Measurements from ENCODE around the gene BATF. TPM values are rescaled to one million over a fixed set of nuclear protein-coding genes. Genes with fewer than 3 reads are reported as not detected.

BATF gene
- total RNA-seq, 2 donors from 2014 or later: 3.7 to 9.5 TPM

DNA sequence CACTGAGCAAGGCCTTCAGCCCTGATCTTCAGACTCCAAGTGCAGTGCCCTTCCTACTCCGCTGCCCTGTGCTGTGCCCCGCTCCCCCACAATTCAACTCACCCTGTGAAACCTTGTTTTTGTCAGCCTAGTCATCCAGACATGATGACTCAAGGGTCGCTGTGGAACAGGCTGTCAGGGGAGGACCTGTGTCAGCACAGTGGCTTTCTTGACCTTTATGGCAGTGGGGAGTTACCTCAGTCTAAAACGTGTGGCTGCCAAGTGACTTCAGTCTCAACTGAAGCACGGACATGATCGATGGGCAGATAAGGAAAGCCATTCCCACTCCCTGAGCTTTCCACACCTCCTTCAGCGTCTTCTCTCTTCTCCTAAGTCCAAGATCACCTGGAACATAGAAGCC, 39.8 kb downstream of the BATF start:
- ATAC-seq (ENCODE audit: insufficient number of reproducible peaks, low FRiP score, low read depth) (no peak), DNase-seq (ENCODE audit: low spot score) (no peak)
- no peak overlapping the region for H3K27ac ChIP-seq
- H3K27me3 ChIP-seq (replicated peaks; ENCODE audit: insufficient read depth): no peaks in the 10 kb centered on the region
- H3K4me1 ChIP-seq (ENCODE audit: control insufficient read depth in 1 of 2, low read depth in 2 of 2): no peaks in the 10 kb centered on the region
- H3K36me3 ChIP-seq: no peaks in the 10 kb centered on the region
- TF ChIP-seq, protein P1, sequence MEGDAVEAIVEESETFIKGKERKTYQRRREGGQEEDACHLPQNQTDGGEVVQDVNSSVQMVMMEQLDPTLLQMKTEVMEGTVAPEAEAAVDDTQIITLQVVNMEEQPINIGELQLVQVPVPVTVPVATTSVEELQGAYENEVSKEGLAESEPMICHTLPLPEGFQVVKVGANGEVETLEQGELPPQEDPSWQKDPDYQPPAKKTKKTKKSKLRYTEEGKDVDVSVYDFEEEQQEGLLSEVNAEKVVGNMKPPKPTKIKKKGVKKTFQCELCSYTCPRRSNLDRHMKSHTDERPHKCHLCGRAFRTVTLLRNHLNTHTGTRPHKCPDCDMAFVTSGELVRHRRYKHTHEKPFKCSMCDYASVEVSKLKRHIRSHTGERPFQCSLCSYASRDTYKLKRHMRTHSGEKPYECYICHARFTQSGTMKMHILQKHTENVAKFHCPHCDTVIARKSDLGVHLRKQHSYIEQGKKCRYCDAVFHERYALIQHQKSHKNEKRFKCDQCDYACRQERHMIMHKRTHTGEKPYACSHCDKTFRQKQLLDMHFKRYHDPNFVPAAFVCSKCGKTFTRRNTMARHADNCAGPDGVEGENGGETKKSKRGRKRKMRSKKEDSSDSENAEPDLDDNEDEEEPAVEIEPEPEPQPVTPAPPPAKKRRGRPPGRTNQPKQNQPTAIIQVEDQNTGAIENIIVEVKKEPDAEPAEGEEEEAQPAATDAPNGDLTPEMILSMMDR (IDR thresholded peaks at IDR 0.05): no peak
- no peaks in the 10 kb centered on the region for H3K9me3 ChIP-seq
- no peak overlapping the region for H3K4me3 ChIP-seq

DNA sequence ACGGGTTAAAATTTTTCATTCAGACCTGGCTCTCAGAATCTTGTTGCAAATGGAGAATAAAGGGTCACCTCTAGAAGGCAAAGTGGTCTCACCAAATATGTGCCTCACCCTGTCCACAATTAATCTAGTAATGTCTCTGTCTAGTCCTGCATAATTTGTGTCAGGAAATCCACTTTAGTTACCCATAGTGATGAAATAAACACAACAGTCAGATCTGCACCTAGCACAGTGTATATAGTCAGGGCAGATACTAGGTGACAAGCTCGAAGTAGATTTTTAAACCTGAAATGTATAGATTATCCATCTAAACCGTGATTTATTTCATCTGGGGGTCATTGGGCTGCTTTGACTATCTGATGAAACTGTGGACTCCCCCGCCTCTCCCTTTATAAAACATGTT, 40.2 kb downstream of the BATF start:
- Histone ChIP-seq H3K4me1 (ENCODE audit: control insufficient read depth in 1 of 2, low read depth in 2 of 2) (no peaks in the 10 kb centered on the region), H3K27ac (no peak overlapping the region), H3K36me3 (no peaks in the 10 kb centered on the region), H3K4me3 (no peak overlapping the region), H3K9me3 (no peaks in the 10 kb centered on the region), H3K27me3 (replicated peaks; ENCODE audit: insufficient read depth) (no peaks in the 10 kb centered on the region)
- TF ChIP-seq, protein P1 (IDR thresholded peaks at IDR 0.05): no peak
- DNase-seq (ENCODE audit: low spot score) (no peak), ATAC-seq (ENCODE audit: insufficient number of reproducible peaks, low FRiP score, low read depth) (no peak)

DNA sequence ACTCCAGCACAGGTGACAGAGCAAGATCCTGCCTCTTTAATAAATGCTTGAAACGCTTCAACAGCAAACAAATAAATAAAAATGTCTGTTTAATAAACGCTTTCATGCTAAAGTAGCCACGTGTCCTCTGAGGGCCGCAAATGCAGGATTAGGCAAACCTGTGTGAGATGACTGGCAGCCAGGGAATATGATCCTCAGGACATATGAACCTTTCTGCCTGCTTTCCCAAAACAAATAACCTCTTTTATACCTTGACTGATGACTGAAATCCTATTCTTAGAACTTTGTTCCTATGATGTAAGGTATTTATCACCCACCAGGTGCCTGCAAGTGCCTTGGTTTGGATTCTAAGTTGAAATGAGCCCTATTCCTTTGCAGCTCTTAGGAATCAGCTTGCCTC, 41.7 kb downstream of the BATF start:
- ATAC-seq (ENCODE audit: insufficient number of reproducible peaks, low FRiP score, low read depth) (no peak), DNase-seq (ENCODE audit: low spot score) (no peak)
- Histone ChIP-seq H3K27me3 (replicated peaks; ENCODE audit: insufficient read depth) (no peaks in the 10 kb centered on the region), H3K4me3 (no peak overlapping the region), H3K9me3 (no peaks in the 10 kb centered on the region), H3K27ac (no peak overlapping the region), H3K4me1 (ENCODE audit: control insufficient read depth in 1 of 2, low read depth in 2 of 2) (no peaks in the 10 kb centered on the region), H3K36me3 (no peaks in the 10 kb centered on the region)
- TF ChIP-seq, protein P1 (IDR thresholded peaks at IDR 0.05): no peak

DNA sequence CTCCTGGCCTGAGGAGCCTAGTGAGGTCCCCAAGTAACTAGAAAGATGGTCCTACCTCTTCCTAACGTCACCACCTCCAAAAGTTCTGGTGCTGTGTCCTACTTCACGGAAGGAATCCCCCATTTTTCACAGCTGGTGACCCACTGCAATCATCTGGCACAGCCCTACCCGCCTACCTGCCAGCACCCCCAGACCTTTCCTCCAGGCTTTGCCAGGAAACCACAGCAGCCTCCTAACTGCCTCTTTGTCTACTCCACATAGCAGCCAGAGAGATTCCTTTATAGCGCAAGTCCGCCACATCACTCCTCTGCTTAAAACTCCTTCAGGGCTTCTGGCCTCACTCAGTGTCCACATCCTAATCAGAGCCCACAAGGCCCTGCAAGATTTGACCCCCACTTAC, 42.8 kb downstream of the BATF start:
- no peak overlapping the region for H3K27ac ChIP-seq
- DNase-seq (ENCODE audit: low spot score) (no peak), ATAC-seq (ENCODE audit: insufficient number of reproducible peaks, low FRiP score, low read depth) (no peak)
- H3K9me3 ChIP-seq: no peaks in the 10 kb centered on the region
- no peaks in the 10 kb centered on the region for H3K4me1 ChIP-seq (ENCODE audit: control insufficient read depth in 1 of 2, low read depth in 2 of 2)
- no peaks in the 10 kb centered on the region for H3K36me3 ChIP-seq
- TF ChIP-seq, protein P1 (IDR thresholded peaks at IDR 0.05): no peak
- H3K27me3 ChIP-seq (replicated peaks; ENCODE audit: insufficient read depth): no peaks in the 10 kb centered on the region
- H3K4me3 ChIP-seq: no peak overlapping the region

DNA sequence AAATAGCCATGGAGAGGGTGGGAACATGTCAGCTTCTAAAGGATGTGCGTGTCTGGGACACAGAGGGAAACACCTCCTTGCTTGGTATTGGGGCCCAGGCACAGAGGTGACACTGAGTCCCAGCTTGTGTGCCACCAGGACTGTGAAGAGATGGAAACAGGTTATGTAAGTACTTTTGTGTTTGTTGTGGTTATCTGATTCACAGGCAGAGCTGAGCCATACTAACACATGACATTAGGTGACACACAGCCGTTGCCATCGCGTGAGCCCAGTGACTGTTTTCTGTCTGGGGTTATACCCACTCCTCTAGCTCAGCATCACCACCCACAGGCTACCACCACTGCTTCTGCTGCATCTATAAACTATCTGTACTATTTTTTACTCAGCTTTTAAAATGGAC, 44.1 kb downstream of the BATF start:
- Histone ChIP-seq H3K4me3 (no peak overlapping the region), H3K27me3 (replicated peaks; ENCODE audit: insufficient read depth) (no peaks in the 10 kb centered on the region), H3K36me3 (no peaks in the 10 kb centered on the region), H3K9me3 (no peaks in the 10 kb centered on the region), H3K4me1 (ENCODE audit: control insufficient read depth in 1 of 2, low read depth in 2 of 2) (no peaks in the 10 kb centered on the region), H3K27ac (no peak overlapping the region)
- TF ChIP-seq, protein P1 (IDR thresholded peaks at IDR 0.05): no peak
- ATAC-seq (ENCODE audit: insufficient number of reproducible peaks, low FRiP score, low read depth): no peak
- no peak for DNase-seq (ENCODE audit: low spot score)

All from thoracic aorta (tissue), 2 donors.